ENCODE measurements around the gene TBXAS1. TPM values are rescaled to one million over a fixed set of nuclear protein-coding genes. Genes with fewer than 3 reads are reported as not detected.

Gene TBXAS1
- total RNA-seq, 4 donors from 2014 or later = 6.2 to 23.0 (median 11.8) TPM

GRCh38 chr7:139932531-139932930 is 103.5 kb downstream of the TBXAS1 start:
- no peaks in the 10 kb centered on the region for H3K9me3 ChIP-seq
- H3K4me3 ChIP-seq = no peak overlapping the region
- no peak overlapping the region for H3K27ac ChIP-seq
- no peak for ATAC-seq
- no peak for TF ChIP-seq POLR2AphosphoS5 (IDR thresholded peaks at IDR 0.05)
- no peak for TF ChIP-seq EP300 (IDR thresholded peaks at IDR 0.05)
- TF ChIP-seq CTCF (IDR thresholded peaks at IDR 0.05) = no peak
- TF ChIP-seq POLR2A (IDR thresholded peaks at IDR 0.05) = no peak
- no peaks in the 10 kb centered on the region for H3K36me3 ChIP-seq
- H3K4me1 ChIP-seq = no peaks in the 10 kb centered on the region
- H3K27me3 ChIP-seq = no peaks in the 10 kb centered on the region

- Histone ChIP-seq H3K27me3 (no peaks in the 10 kb centered on the region), H3K4me3 (no peak overlapping the region), H3K4me1 (no peaks in the 10 kb centered on the region), H3K36me3 (no peaks in the 10 kb centered on the region), H3K27ac (no peak overlapping the region), H3K9me3 (no peaks in the 10 kb centered on the region)
- TF ChIP-seq CTCF (IDR thresholded peaks at IDR 0.05) = no peak
- no peak for TF ChIP-seq POLR2A (IDR thresholded peaks at IDR 0.05)
- TF ChIP-seq POLR2AphosphoS5 (IDR thresholded peaks at IDR 0.05) = no peak
- TF ChIP-seq EP300 (IDR thresholded peaks at IDR 0.05) = no peak
- peak; percentile 43 for ATAC-seq
- 0 to 100% methylated on average over 1 of the region's 2 CpGs for WGBS, 2 donors (ENCODE audit: low coverage in 1 of 2)
Measured at GRCh38 chr7:139936760-139937310, 107.8 kb downstream of the TBXAS1 start.

GRCh38 chr7:139937715-139938114 is 108.7 kb downstream of the TBXAS1 start:
- no peaks in the 10 kb centered on the region for H3K4me1 ChIP-seq
- WGBS, 2 donors (ENCODE audit: low coverage in 1 of 2) = 26 to 100% methylated on average over 1 to 3 of the region's 6 CpGs
- H3K9me3 ChIP-seq = no peaks in the 10 kb centered on the region
- H3K36me3 ChIP-seq = no peaks in the 10 kb centered on the region
- no peak for TF ChIP-seq EP300 (IDR thresholded peaks at IDR 0.05)
- no peak for TF ChIP-seq POLR2AphosphoS5 (IDR thresholded peaks at IDR 0.05)
- TF ChIP-seq CTCF (IDR thresholded peaks at IDR 0.05) = no peak
- TF ChIP-seq POLR2A (IDR thresholded peaks at IDR 0.05) = no peak
- H3K27me3 ChIP-seq = no peaks in the 10 kb centered on the region
- H3K4me3 ChIP-seq = no peak overlapping the region
- ATAC-seq = no peak
- H3K27ac ChIP-seq = no peak overlapping the region

- no peak for ATAC-seq
- TF ChIP-seq EP300 (IDR thresholded peaks at IDR 0.05) = no peak
- no peak overlapping the region for H3K27ac ChIP-seq
Measured at GRCh38 chr7:139940866-139941265, 111.8 kb downstream of the TBXAS1 start.

GRCh38 chr7:139941421-139941820 is 112.4 kb downstream of the TBXAS1 start:
- ATAC-seq = no peak
- H3K27ac ChIP-seq = no peak overlapping the region
- H3K4me1 ChIP-seq = no peaks in the 10 kb centered on the region
- no peaks in the 10 kb centered on the region for H3K36me3 ChIP-seq
- H3K27me3 ChIP-seq = no peaks in the 10 kb centered on the region
- 71 to 78% methylated on average over 3 of the region's 3 CpGs for WGBS, 2 donors (ENCODE audit: low coverage in 1 of 2)
- TF ChIP-seq POLR2A (IDR thresholded peaks at IDR 0.05) (no peak), CTCF (IDR thresholded peaks at IDR 0.05) (no peak), EP300 (IDR thresholded peaks at IDR 0.05) (no peak), POLR2AphosphoS5 (IDR thresholded peaks at IDR 0.05) (no peak)
- H3K4me3 ChIP-seq = no peak overlapping the region
- peaks cover 0 to 14% (median 0%) of the 10 kb centered on the region in 3 donors for H3K9me3 ChIP-seq

More at GRCh38 chr7:139940866-139941265, 111.8 kb downstream of the TBXAS1 start:
- Histone ChIP-seq H3K27me3 (no peaks in the 10 kb centered on the region), H3K36me3 (no peaks in the 10 kb centered on the region), H3K4me3 (no peak overlapping the region), H3K9me3 (peaks cover 0 to 8% (median 0%) of the 10 kb centered on the region in 3 donors), H3K4me1 (no peaks in the 10 kb centered on the region)
- 85 to 94% methylated on average over 2 of the region's 2 CpGs for WGBS, 2 donors (ENCODE audit: low coverage in 1 of 2)
